ENCODE measurements around the gene SMIM35.

Gene SMIM35

DNA sequence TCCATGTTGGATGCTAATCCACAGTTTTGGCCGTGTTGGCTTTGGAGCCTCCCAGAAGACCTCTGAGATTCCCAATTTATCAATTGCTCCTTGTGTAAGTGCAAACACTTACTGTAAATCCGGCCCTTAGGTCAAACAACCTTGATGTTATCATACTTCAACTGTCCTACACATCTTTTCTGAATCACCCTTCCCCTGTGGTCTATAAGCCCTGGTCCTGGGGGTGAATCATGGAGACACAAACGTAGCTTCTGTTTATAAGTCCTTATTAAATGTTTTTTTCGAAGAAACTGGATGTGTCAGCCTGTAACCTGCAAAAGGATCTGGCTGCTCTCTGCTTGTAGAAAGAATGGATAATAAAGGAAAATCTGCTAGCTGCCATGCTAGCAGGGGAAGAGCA, 102.3 kb downstream of the SMIM35 start:
- TF ChIP-seq, protein P1, sequence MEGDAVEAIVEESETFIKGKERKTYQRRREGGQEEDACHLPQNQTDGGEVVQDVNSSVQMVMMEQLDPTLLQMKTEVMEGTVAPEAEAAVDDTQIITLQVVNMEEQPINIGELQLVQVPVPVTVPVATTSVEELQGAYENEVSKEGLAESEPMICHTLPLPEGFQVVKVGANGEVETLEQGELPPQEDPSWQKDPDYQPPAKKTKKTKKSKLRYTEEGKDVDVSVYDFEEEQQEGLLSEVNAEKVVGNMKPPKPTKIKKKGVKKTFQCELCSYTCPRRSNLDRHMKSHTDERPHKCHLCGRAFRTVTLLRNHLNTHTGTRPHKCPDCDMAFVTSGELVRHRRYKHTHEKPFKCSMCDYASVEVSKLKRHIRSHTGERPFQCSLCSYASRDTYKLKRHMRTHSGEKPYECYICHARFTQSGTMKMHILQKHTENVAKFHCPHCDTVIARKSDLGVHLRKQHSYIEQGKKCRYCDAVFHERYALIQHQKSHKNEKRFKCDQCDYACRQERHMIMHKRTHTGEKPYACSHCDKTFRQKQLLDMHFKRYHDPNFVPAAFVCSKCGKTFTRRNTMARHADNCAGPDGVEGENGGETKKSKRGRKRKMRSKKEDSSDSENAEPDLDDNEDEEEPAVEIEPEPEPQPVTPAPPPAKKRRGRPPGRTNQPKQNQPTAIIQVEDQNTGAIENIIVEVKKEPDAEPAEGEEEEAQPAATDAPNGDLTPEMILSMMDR (IDR thresholded peaks at IDR 0.05; ENCODE audit: insufficient read depth, low read length, poor library complexity, severe bottlenecking): no peak
- TF ChIP-seq EZH2phosphoT487 (conservative IDR thresholded peaks at IDR 0.05; ENCODE audit: low read length): no peak

DNA sequence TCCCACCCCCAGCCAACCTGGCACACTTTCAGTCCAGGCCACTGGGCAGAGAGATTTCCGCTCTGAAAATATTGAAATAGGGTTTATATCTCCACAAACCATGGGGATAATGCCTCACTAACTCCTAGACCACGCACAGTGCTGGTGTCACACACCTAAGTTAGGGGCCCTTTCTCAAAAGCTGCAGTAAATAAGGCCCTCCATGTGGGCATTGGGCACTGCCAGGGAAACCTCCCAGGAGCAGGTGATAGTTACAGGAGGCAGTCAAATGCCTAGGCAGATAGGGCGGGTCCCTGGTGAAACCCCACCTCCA, 103.6 kb downstream of the SMIM35 start:
- Histone ChIP-seq H3K27ac (ENCODE audit: low read depth, low read length) (no peak overlapping the region), H3K4me2 (ENCODE audit: low read depth, low read length, poor library complexity, severe bottlenecking) (no peak overlapping the region), H3K9me3 (ENCODE audit: insufficient read depth, low read length) (no peaks in the 10 kb centered on the region), H2AFZ (ENCODE audit: low read depth, low read length, severe bottlenecking) (no peak overlapping the region), H3K36me3 (ENCODE audit: low read length) (no peaks in the 10 kb centered on the region), H3K79me2 (ENCODE audit: insufficient read depth, low read length) (peaks cover 18% of the 10 kb centered on the region), H3K27me3 (ENCODE audit: low read length) (no peaks in the 10 kb centered on the region), H3K9me2 (replicated peaks; ENCODE audit: insufficient read depth, low read length) (no peaks in the 10 kb centered on the region), H3F3A (ENCODE audit: insufficient read depth) (peaks cover 3% of the 10 kb centered on the region; the same call in 1 of the 2 replicates), H4K20me1 (ENCODE audit: low read depth, low read length) (no peaks in the 10 kb centered on the region), H3K4me3 (ENCODE audit: insufficient read depth, low read length, poor library complexity, severe bottlenecking) (no peak overlapping the region), H3K9ac (ENCODE audit: low read length) (no peak overlapping the region)
- TF ChIP-seq EZH2phosphoT487 (conservative IDR thresholded peaks at IDR 0.05; ENCODE audit: low read length): no peak
- TF ChIP-seq, protein P1 (IDR thresholded peaks at IDR 0.05; ENCODE audit: insufficient read depth, low read length, poor library complexity, severe bottlenecking): no peak

More for the DNA sequence above, 102.3 kb downstream of the SMIM35 start:
- Histone ChIP-seq H3K4me2 (ENCODE audit: low read depth, low read length, poor library complexity, severe bottlenecking) (no peak overlapping the region), H3K9ac (ENCODE audit: low read length) (no peak overlapping the region), H3K4me3 (ENCODE audit: insufficient read depth, low read length, poor library complexity, severe bottlenecking) (no peak overlapping the region), H3K79me2 (ENCODE audit: insufficient read depth, low read length) (peaks cover 31% of the 10 kb centered on the region), H3K27ac (ENCODE audit: low read depth, low read length) (no peak overlapping the region), H2AFZ (ENCODE audit: low read depth, low read length, severe bottlenecking) (no peak overlapping the region), H3F3A (ENCODE audit: insufficient read depth) (peaks cover 3% of the 10 kb centered on the region; the same call in 1 of the 2 replicates), H3K9me2 (replicated peaks; ENCODE audit: insufficient read depth, low read length) (no peaks in the 10 kb centered on the region), H3K36me3 (ENCODE audit: low read length) (0 out of 2 replicates have a peak, but pooled peaks cover 2% of the 10 kb centered on the region), H3K27me3 (ENCODE audit: low read length) (no peaks in the 10 kb centered on the region), H3K9me3 (ENCODE audit: insufficient read depth, low read length) (no peaks in the 10 kb centered on the region), H4K20me1 (ENCODE audit: low read depth, low read length) (no peaks in the 10 kb centered on the region)

DNA sequence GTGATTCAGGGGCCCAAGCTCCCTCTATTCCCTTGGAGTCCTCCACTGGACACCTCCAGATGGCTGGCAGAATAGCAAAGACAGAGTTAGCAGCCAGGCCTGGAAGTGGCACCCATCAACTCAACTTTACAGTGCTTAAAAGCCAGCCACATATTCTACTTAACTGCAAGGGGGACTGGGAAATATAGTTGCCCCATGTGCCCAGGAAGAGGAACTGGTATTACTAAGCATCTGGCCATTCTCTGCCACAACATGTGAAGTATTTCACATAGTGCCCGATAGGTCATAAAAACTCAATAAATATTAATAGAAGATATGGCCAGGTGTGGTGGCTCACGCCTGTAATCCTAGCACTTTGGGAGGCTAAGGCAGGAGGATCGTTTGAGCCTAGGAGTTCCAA, 106.0 kb downstream of the SMIM35 start:
- Histone ChIP-seq H3K36me3 (ENCODE audit: low read length) (no peaks in the 10 kb centered on the region), H3K4me3 (ENCODE audit: insufficient read depth, low read length, poor library complexity, severe bottlenecking) (no peak overlapping the region), H3K9me2 (replicated peaks; ENCODE audit: insufficient read depth, low read length) (no peaks in the 10 kb centered on the region), H3K27ac (ENCODE audit: low read depth, low read length) (no peak overlapping the region), H2AFZ (ENCODE audit: low read depth, low read length, severe bottlenecking) (no peak overlapping the region), H3K27me3 (ENCODE audit: low read length) (no peaks in the 10 kb centered on the region), H4K20me1 (ENCODE audit: low read depth, low read length) (no peaks in the 10 kb centered on the region), H3K9ac (ENCODE audit: low read length) (no peak overlapping the region), H3K9me3 (ENCODE audit: insufficient read depth, low read length) (no peaks in the 10 kb centered on the region), H3K79me2 (ENCODE audit: insufficient read depth, low read length) (no peaks in the 10 kb centered on the region), H3K4me2 (ENCODE audit: low read depth, low read length, poor library complexity, severe bottlenecking) (no peak overlapping the region), H3F3A (ENCODE audit: insufficient read depth) (peaks cover 3% of the 10 kb centered on the region; the same call in 1 of the 2 replicates)
- TF ChIP-seq EZH2phosphoT487 (conservative IDR thresholded peaks at IDR 0.05; ENCODE audit: low read length): no peak

DNA sequence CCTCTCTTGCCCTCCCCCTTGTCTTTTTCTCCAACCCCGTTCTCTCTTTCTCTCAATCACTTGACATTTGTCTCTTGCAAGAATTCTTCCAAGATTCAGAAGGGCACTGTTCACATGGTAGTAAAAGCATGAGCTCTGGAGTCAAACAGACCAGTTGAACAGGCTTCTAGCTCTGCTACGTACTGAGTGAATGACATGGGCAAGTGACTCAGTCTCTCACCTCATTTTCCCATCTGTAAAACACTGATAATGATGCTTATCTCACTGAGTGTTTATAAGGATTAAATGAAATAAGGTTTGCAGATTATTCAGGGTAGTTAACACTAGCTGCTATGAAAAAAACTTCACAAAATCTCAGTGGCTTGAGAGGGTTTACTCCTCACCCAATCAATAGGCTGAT, 106.5 kb downstream of the SMIM35 start:
- Histone ChIP-seq H3F3A (ENCODE audit: insufficient read depth) (peaks cover 3% of the 10 kb centered on the region; the same call in 1 of the 2 replicates), H3K4me2 (ENCODE audit: low read depth, low read length, poor library complexity, severe bottlenecking) (no peak overlapping the region), H3K27me3 (ENCODE audit: low read length) (no peaks in the 10 kb centered on the region), H2AFZ (ENCODE audit: low read depth, low read length, severe bottlenecking) (no peak overlapping the region), H3K4me3 (ENCODE audit: insufficient read depth, low read length, poor library complexity, severe bottlenecking) (no peak overlapping the region), H3K36me3 (ENCODE audit: low read length) (no peaks in the 10 kb centered on the region), H3K9ac (ENCODE audit: low read length) (no peak overlapping the region), H3K27ac (ENCODE audit: low read depth, low read length) (no peak overlapping the region), H3K79me2 (ENCODE audit: insufficient read depth, low read length) (no peaks in the 10 kb centered on the region), H4K20me1 (ENCODE audit: low read depth, low read length) (no peaks in the 10 kb centered on the region), H3K9me2 (replicated peaks; ENCODE audit: insufficient read depth, low read length) (no peaks in the 10 kb centered on the region), H3K9me3 (ENCODE audit: insufficient read depth, low read length) (no peaks in the 10 kb centered on the region)
- no peak for TF ChIP-seq EZH2phosphoT487 (conservative IDR thresholded peaks at IDR 0.05; ENCODE audit: low read length)
- TF ChIP-seq, protein P1 (IDR thresholded peaks at IDR 0.05; ENCODE audit: insufficient read depth, low read length, poor library complexity, severe bottlenecking): no peak

All from SU-DHL-6 (cell line).